Endodermal cell (in vitro differentiated cells): ENCODE results near the gene ATG10. TPM values are rescaled to one million over a fixed set of nuclear protein-coding genes. Genes with fewer than 3 reads are reported as not detected.

Experiments used
- DNase-seq: peaks from one replicate; pipeline ENCODE4 v3.0.0-alpha.2; 2017
- H3K27ac ChIP-seq: 2 replicates; pipeline ENCODE4 v1.5.1; 2013; ENCODE audit warnings: mild to moderate bottlenecking, low read depth, low read length, moderate library complexity
- H3K27me3 ChIP-seq: 2 replicates; pipeline ENCODE4 v1.6.1; 2013; ENCODE audit warnings: mild to moderate bottlenecking, low read length, moderate library complexity; ENCODE audit not compliant: insufficient read depth, control insufficient read depth, poor library complexity, severe bottlenecking
- H3K36me3 ChIP-seq: 2 replicates; pipeline ENCODE4 v1.7.0; 2013; ENCODE audit warnings: mild to moderate bottlenecking, low read length, moderate library complexity; ENCODE audit not compliant: control insufficient read depth, insufficient read depth
- H3K4me1 ChIP-seq: one replicate; pipeline ENCODE4 v1.7.0; 2013; ENCODE audit warnings: low read length; ENCODE audit not compliant: control insufficient read depth, insufficient read depth
- H3K4me3 ChIP-seq: 2 replicates; pipeline ENCODE4 v1.5.1; 2013; ENCODE audit warnings: mild to moderate bottlenecking, low read length, moderate library complexity
- H3K9ac ChIP-seq: 2 replicates; pipeline ENCODE4 v1.6.1; 2013; ENCODE audit warnings: mild to moderate bottlenecking, low read length, moderate library complexity; ENCODE audit not compliant: poor library complexity, severe bottlenecking; ENCODE audit errors: extremely low read depth
- H3K9me3 ChIP-seq: 2 replicates; pipeline ENCODE4 v1.6.1; 2013; ENCODE audit warnings: mild to moderate bottlenecking, low read length, moderate library complexity; ENCODE audit not compliant: control insufficient read depth
- H3K27ac Mint-ChIP-seq: 2 replicates; pipeline ENCODE4 v1.8.0; 2020; ENCODE audit warnings: mixed read lengths
- H3K27me3 Mint-ChIP-seq: 2 replicates; pipeline ENCODE4 v1.8.0; 2021; ENCODE audit warnings: mild to moderate bottlenecking, mixed read lengths; ENCODE audit not compliant: insufficient read depth
- H3K36me3 Mint-ChIP-seq: 2 replicates; pipeline ENCODE4 v1.8.0; 2020; ENCODE audit warnings: low read depth, mixed read lengths
- H3K4me1 Mint-ChIP-seq: 2 replicates; pipeline ENCODE4 v1.8.0; 2020; ENCODE audit warnings: mixed read lengths
- H3K4me3 Mint-ChIP-seq: 2 replicates; pipeline ENCODE4 v1.8.0; 2020; ENCODE audit warnings: mild to moderate bottlenecking, moderate library complexity, mixed read lengths
- H3K9me3 Mint-ChIP-seq: 2 replicates; pipeline ENCODE4 v1.8.0; 2020; ENCODE audit warnings: mild to moderate bottlenecking, mixed read lengths
- WGBS, 2 experiments: methylation state at CpG; one replicate each; pipeline versions ENCODE4 v1.1.5 to v1.1.7; 2013; ENCODE audit warnings: missing lambda C conversion rate in 2 of 2, mixed read lengths in 1 of 2; ENCODE audit not compliant: insufficient coverage in 1 of 2, insufficient read length in 1 of 2; 5-methylcytosine and 5-hydroxymethylcytosine counted together
- total RNA-seq, 2 donors: library from RNA; stranded (reverse); fragmentation: NEBNext Ultra II Directional in 1 of 2; extraction: Animal tissue kit (Norgen Biotek cat#: 25700) in 1 of 2; gene quantifications; 2 replicates in 1 of 2; 3 replicates in 1 of 2; pipeline ENCODE4 v1.2.1, GENCODE V29; 2021
- TF ChIP-seq, protein P1 (sequence below): fragments of 200-600 bp; sonication (generic); conservative IDR thresholded peaks from 2 replicates; pipeline ENCODE4 v1.5.0; 2021; ENCODE audit warnings: antibody characterized with exemption, mild to moderate bottlenecking

The ATG10 gene
- total RNA-seq, 2 donors from 2014 or later, result 17.9 to 22.6 TPM

DNA sequence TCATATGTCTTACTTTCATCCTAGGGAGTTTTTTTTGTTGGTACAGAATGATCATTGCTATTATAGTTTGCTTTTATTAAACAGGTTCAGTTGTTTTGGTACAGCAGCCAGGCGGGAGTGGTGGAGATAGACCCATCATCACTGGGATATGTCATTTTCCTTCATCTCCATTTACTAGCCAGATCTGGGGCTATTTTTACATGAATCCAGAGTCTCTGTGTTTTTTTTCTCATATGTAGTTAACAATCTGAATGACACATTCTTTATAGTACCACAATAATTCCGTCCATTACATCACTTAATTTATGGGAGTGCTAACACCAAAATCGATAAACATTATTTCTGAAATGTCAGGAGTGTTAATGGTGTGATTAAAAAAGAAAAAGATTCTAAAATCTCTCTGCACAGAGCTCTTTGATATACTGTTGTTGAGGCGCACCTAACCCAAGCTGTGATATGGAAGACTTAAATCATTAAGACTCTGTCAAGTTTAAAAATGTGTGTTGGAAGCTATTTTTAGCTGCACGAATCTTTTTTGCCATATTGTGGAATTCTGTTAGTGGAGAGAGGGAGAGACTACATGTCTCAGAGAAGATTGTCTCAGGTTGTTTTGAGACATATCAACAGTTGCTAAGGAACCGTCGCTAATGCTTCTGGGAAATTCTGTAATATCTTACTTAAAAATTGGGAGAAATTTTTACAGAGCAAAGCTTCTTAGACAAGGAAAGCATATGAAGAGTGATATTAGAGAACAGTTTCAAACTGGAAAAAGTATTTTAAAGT is 246.7 kb downstream of the ATG10 start:
- Mint-ChIP-seq H3K36me3 (peaks cover 2% of the 10 kb centered on the region), H3K4me3 (no peak overlapping the region), H3K27ac (no peak overlapping the region), H3K9me3 (no peaks in the 10 kb centered on the region), H3K4me1 (peaks cover 6% of the 10 kb centered on the region), H3K27me3 (no peaks in the 10 kb centered on the region)
- Histone ChIP-seq H3K9ac (no peak overlapping the region), H3K9me3 (no peaks in the 10 kb centered on the region), H3K4me1 (peaks cover 5% of the 10 kb centered on the region), H3K27me3 (no peaks in the 10 kb centered on the region), H3K36me3 (no peaks in the 10 kb centered on the region), H3K4me3 (no peak overlapping the region), H3K27ac (no peak overlapping the region)
- TF ChIP-seq, protein P1, sequence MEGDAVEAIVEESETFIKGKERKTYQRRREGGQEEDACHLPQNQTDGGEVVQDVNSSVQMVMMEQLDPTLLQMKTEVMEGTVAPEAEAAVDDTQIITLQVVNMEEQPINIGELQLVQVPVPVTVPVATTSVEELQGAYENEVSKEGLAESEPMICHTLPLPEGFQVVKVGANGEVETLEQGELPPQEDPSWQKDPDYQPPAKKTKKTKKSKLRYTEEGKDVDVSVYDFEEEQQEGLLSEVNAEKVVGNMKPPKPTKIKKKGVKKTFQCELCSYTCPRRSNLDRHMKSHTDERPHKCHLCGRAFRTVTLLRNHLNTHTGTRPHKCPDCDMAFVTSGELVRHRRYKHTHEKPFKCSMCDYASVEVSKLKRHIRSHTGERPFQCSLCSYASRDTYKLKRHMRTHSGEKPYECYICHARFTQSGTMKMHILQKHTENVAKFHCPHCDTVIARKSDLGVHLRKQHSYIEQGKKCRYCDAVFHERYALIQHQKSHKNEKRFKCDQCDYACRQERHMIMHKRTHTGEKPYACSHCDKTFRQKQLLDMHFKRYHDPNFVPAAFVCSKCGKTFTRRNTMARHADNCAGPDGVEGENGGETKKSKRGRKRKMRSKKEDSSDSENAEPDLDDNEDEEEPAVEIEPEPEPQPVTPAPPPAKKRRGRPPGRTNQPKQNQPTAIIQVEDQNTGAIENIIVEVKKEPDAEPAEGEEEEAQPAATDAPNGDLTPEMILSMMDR, result no peak
- no peak for DNase-seq
- WGBS, 2 experiments, result 94 to 96% methylated on average over 6 of the region's 7 CpGs

- Mint-ChIP-seq H3K27me3 (no peaks in the 10 kb centered on the region), H3K9me3 (no peaks in the 10 kb centered on the region), H3K4me1 (peaks cover 11% of the 10 kb centered on the region), H3K27ac (no peak overlapping the region), H3K36me3 (peaks cover 2% of the 10 kb centered on the region), H3K4me3 (no peak overlapping the region)
- Histone ChIP-seq H3K27ac (no peak overlapping the region), H3K9ac (no peak overlapping the region), H3K4me3 (no peak overlapping the region), H3K9me3 (no peaks in the 10 kb centered on the region), H3K36me3 (no peaks in the 10 kb centered on the region), H3K4me1 (peaks cover 5% of the 10 kb centered on the region), H3K27me3 (no peaks in the 10 kb centered on the region)
- DNase-seq, result peak; percentile 45
- TF ChIP-seq, protein P1, result no peak
- WGBS, 2 experiments, result 86 to 88% methylated on average over 1 to 2 of the region's 2 CpGs
Measured at GRCh38 chr5:82221020-82221419, 249.2 kb downstream of the ATG10 start.

DNA sequence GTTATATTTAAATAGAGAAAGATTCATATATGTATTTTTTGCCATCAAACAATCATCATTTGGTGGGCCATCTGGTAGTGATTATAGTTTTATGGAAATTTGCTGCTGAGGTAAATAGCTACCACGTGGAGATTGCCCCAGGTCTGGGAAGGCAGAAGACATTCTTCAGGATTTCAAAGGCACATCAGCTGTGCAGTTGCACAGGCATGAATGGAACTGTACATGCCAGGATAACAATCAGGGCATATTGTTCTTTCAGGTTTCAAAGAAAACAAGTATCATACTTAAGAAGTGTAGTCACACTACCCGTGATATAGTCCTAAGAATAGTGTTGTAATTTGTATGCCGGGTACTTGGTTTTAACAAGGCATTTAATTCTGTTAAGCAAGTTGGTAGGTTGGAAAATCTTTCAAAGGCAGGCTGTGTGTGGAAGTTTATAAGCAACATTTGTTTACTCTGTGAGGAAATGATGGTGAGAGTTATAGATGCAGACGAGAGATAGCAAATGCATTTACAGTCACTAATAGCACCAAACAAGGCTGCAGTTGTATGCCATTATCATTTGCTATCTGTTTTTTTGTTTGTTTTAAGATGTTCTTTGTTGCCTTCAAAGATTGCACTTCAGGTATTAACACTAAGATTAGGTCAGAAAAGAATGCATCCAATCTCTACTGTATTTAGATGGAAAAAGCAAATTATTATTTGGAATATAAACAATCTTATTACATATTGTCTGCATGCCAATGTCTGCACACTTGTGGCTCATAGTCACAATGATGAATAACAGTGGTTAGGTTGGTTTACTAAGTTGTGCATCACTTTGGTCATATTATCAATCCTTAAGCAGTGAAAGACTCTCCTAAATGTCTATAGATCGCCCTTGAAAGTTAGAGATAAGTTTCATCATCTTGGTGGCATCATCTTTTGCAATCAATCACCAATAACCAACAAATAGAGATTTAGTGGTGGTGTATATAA is 251.1 kb downstream of the ATG10 start:
- no peak overlapping the region for H3K27ac ChIP-seq
- H3K27me3 ChIP-seq, result no peaks in the 10 kb centered on the region
- Mint-ChIP-seq H3K9me3 (no peaks in the 10 kb centered on the region), H3K4me1 (peaks cover 11% of the 10 kb centered on the region), H3K4me3 (no peak overlapping the region), H3K36me3 (peaks cover 2% of the 10 kb centered on the region), H3K27me3 (no peaks in the 10 kb centered on the region), H3K27ac (no peak overlapping the region)
- WGBS, 2 experiments, result 83 to 94% methylated on average over 3 to 5 of the region's 5 CpGs
- H3K4me3 ChIP-seq, result no peak overlapping the region
- no peak for DNase-seq
- H3K4me1 ChIP-seq, result peaks cover 5% of the 10 kb centered on the region
- TF ChIP-seq, protein P1, result no peak
- no peaks in the 10 kb centered on the region for H3K36me3 ChIP-seq
- H3K9me3 ChIP-seq, result no peaks in the 10 kb centered on the region
- no peak overlapping the region for H3K9ac ChIP-seq
